Hepatocyte (in vitro differentiated cells): ENCODE results near the gene TRIM44.

Experiments used
- EZH2 ChIP-seq: fragments of 200-600 bp; sonication (generic); IDR thresholded peaks from 2 replicates; pipeline ENCODE4 v1.6.1; 2016; ENCODE audit warnings: antibody characterized with exemption, mild to moderate bottlenecking, borderline replicate concordance
- TF ChIP-seq, protein P1 (sequence below): fragments of 200-600 bp; sonication (generic); IDR thresholded peaks from 2 replicates; pipeline ENCODE4 v1.5.1; 2016; ENCODE audit warnings: antibody characterized with exemption, mild to moderate bottlenecking; ENCODE audit not compliant: poor library complexity

- TF ChIP-seq, protein P1, sequence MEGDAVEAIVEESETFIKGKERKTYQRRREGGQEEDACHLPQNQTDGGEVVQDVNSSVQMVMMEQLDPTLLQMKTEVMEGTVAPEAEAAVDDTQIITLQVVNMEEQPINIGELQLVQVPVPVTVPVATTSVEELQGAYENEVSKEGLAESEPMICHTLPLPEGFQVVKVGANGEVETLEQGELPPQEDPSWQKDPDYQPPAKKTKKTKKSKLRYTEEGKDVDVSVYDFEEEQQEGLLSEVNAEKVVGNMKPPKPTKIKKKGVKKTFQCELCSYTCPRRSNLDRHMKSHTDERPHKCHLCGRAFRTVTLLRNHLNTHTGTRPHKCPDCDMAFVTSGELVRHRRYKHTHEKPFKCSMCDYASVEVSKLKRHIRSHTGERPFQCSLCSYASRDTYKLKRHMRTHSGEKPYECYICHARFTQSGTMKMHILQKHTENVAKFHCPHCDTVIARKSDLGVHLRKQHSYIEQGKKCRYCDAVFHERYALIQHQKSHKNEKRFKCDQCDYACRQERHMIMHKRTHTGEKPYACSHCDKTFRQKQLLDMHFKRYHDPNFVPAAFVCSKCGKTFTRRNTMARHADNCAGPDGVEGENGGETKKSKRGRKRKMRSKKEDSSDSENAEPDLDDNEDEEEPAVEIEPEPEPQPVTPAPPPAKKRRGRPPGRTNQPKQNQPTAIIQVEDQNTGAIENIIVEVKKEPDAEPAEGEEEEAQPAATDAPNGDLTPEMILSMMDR: no peak
- no peak for TF ChIP-seq EZH2
Measured at GRCh38 chr11:35855671-35856070, 193.1 kb downstream of the TRIM44 start.
